HG02763 (cell line): ENCODE measurements around the gene TMEM114.

ENCODE experiments used
- ATAC-seq: cut with Tn5 transposase; IDR thresholded peaks from one replicate; pipeline ENCODE4 v1.9.1; 2021; ENCODE audit warnings: mild to moderate bottlenecking, moderate library complexity; ENCODE audit not compliant: unreplicated experiment

TMEM114 gene

GRCh38 chr16:8551388-8552332 is 38.7 kb downstream of the TMEM114 start:
- ATAC-seq: no peak

GRCh38 chr16:8550728-8551387 is 39.5 kb downstream of the TMEM114 start:
- ATAC-seq: no peak

- ATAC-seq: no peak
These were observed 40.4 kb downstream of the TMEM114 start for GRCh38 chr16:8549843-8550412.

GRCh38 chr16:8548166-8548565 is 42.1 kb downstream of the TMEM114 start:
- ATAC-seq: no peak

- ATAC-seq: no peak
These were observed 42.5 kb downstream of the TMEM114 start for GRCh38 chr16:8547762-8548161.

GRCh38 chr16:8544406-8544805 is 45.9 kb downstream of the TMEM114 start:
- ATAC-seq: no peak

GRCh38 chr16:8543258-8543657 is 47.1 kb downstream of the TMEM114 start:
- no peak for ATAC-seq

- no peak for ATAC-seq
These were observed 47.9 kb downstream of the TMEM114 start for GRCh38 chr16:8542393-8542792.

- no peak for ATAC-seq
These were observed 48.4 kb downstream of the TMEM114 start for GRCh38 chr16:8541868-8542267.

- ATAC-seq: no peak
These were observed 52.5 kb downstream of the TMEM114 start for GRCh38 chr16:8537691-8538342.

GRCh38 chr16:8533509-8533908 is 56.8 kb downstream of the TMEM114 start:
- ATAC-seq: no peak

GRCh38 chr16:8530752-8531384 is 59.4 kb downstream of the TMEM114 start:
- ATAC-seq: no peak

GRCh38 chr16:8528471-8528870 is 61.8 kb downstream of the TMEM114 start:
- no peak for ATAC-seq

GRCh38 chr16:8523932-8524331 is 66.4 kb downstream of the TMEM114 start:
- ATAC-seq: no peak

- ATAC-seq: no peak
These were observed 67.6 kb downstream of the TMEM114 start for GRCh38 chr16:8522757-8523156.

GRCh38 chr16:8519643-8520042 is 70.7 kb downstream of the TMEM114 start:
- no peak for ATAC-seq
